ENCODE data around the gene C5.

The C5 gene

DNA sequence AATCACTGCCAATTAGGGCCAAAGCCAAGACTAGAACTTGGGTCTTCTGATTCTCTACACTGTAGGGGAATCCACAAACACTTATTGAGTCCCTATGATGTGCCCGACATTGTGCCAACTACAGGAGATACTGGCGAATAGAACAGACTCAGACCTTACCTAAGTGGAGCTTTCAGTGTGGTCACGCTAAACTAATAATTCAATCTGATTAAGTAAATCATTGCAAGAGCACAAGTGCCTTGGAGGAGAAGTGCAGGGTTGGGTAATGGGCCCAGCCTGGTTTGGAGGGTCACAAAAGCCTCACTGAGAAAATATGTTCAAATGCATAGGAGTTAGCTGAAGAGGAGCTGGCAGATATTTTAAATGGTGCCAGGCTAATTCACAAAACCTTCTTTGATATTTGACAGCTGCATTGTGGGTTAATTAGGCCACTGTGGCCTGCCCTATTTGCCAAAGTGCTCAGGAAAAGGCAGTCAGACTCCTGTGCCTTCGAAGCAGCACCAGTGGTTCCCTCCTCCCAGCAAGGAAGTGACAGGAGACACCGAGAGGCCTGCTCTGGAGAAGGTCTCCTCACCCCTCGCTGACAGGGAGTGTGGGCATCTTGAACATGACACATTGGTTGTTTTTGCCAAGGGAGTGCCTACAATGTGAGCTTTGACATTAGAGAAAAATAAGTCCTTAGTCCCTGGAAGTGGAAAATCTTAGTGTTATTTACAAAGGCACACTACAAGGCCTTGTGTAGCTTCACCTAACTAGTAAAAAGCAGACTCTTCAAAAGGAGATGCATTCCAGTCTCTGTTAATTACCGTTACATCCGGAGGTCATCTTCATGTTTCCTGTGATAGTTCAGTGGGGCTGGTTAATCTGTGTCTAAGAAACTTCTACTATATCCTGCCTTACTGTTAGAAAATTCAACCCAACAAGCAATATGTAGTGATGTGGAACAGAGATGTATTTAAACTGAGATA lies 99.4 kb downstream of the C5 start:
- FAIRE-seq = no peak
- no peak for TF ChIP-seq POLR2AphosphoS5 (IDR thresholded peaks at IDR 0.05; ENCODE audit: low read depth, low read length)
- no peak for TF ChIP-seq TAF1 (IDR thresholded peaks at IDR 0.05; ENCODE audit: low read depth, low read length)
- TF ChIP-seq POLR2A (IDR thresholded peaks at IDR 0.05; ENCODE audit: low read depth, low read length) = no peak
- no peak for TF ChIP-seq PAX5 (IDR thresholded peaks at IDR 0.05; ENCODE audit: insufficient read depth, low read length, severe bottlenecking)
- no peak for TF ChIP-seq SPI1 (IDR thresholded peaks at IDR 0.05; ENCODE audit: low read depth, low read length)
- TF ChIP-seq POU2F2 (IDR thresholded peaks at IDR 0.05; ENCODE audit: low read depth, low read length) = no peak
- no peak for DNase-seq (ENCODE audit: insufficient read length, low spot score)

DNA sequence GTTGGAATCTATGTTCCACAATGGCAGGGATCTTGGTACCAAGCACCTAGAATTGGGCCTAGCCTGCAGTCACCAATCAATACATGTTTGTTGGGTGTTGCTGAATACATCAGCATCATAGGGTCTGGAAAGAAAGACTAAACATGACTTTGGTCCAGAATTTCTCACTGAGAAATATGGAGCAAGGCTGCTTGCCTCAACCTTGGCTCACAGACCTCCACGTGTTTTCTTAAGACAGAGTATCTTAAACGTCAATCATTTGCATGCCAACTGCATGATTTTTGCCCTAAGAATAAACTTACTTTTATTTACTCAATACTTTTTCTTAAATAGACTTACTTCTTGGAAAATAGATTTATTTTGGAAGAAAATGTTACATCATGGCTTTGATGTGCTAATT lies 100.8 kb downstream of the C5 start:
- TF ChIP-seq POLR2A (IDR thresholded peaks at IDR 0.05; ENCODE audit: low read depth, low read length) (no peak), POU2F2 (IDR thresholded peaks at IDR 0.05; ENCODE audit: low read depth, low read length) (no peak), PAX5 (IDR thresholded peaks at IDR 0.05; ENCODE audit: insufficient read depth, low read length, severe bottlenecking) (no peak), TAF1 (IDR thresholded peaks at IDR 0.05; ENCODE audit: low read depth, low read length) (no peak), POLR2AphosphoS5 (IDR thresholded peaks at IDR 0.05; ENCODE audit: low read depth, low read length) (no peak), SPI1 (IDR thresholded peaks at IDR 0.05; ENCODE audit: low read depth, low read length) (no peak)
- DNase-seq (ENCODE audit: insufficient read length, low spot score) (no peak), FAIRE-seq (no peak)

DNA sequence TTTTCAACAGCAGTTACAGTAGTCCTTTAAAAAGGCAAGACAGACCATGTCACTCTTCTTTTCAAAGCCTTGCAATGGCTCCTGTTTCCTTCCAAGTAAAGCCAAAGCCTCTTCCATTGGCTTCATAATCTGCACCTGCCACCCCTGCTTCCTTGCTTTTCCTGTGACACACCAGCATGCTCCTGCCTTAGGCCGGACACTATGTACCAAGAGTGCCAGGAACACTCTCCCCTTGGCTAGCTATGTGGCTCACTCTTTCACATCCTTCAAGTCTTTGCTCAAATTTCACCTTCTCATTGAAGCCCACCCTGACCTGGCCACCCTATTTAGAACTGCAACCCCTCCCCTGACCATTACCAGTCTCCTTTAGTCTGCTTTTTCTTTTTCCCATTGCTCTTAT lies 101.3 kb downstream of the C5 start:
- TF ChIP-seq POLR2AphosphoS5 (IDR thresholded peaks at IDR 0.05; ENCODE audit: low read depth, low read length) (no peak), TAF1 (IDR thresholded peaks at IDR 0.05; ENCODE audit: low read depth, low read length) (no peak), SPI1 (IDR thresholded peaks at IDR 0.05; ENCODE audit: low read depth, low read length) (no peak), POU2F2 (IDR thresholded peaks at IDR 0.05; ENCODE audit: low read depth, low read length) (no peak), POLR2A (IDR thresholded peaks at IDR 0.05; ENCODE audit: low read depth, low read length) (no peak), PAX5 (IDR thresholded peaks at IDR 0.05; ENCODE audit: insufficient read depth, low read length, severe bottlenecking) (no peak)
- no peak for DNase-seq (ENCODE audit: insufficient read length, low spot score)
- no peak for FAIRE-seq

DNA sequence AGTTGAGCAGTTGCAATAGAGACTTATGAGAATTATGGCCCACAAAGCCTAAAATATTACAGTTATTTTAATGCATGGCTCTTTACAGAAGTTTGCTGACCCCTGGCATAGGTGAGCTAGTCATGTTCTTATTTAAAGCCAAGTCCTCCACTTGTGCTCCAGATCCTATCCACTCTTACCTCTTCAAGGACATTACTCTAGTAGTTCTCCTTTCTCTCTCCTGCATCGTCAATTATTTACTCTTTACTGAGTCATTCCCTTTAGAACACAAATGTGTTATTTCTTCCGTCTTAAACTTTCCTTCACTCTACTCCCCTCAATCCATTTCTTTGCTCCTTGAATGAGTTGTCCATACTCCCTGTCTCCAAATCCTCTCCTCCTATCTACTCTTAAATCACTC lies 102.9 kb downstream of the C5 start:
- DNase-seq (ENCODE audit: insufficient read length, low spot score) = no peak

DNA sequence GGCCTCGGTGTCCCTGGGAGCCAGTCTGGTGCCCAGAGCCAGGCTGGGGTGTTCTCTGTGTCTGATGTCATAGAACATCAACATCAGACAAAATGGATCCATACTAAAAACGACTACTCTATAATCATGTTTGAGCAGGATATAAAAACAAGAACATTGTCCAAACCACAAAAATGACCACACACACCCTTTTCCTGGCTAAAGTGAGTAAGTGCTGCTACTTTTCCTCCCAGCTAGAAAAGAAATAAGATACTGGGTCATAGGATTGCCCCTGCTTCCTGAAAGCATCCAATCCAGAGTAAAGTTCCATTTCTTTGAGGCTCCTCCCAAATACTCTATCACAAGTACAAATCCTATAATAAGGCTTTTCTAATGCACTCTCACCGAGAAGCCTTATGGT lies 103.8 kb downstream of the C5 start:
- DNase-seq (ENCODE audit: insufficient read length, low spot score) (no peak), FAIRE-seq (no peak)
- no peak for TF ChIP-seq SPI1 (IDR thresholded peaks at IDR 0.05; ENCODE audit: low read depth, low read length)
- TF ChIP-seq POLR2AphosphoS5 (IDR thresholded peaks at IDR 0.05; ENCODE audit: low read depth, low read length) = no peak

More for the DNA sequence above, 102.9 kb downstream of the C5 start:
- FAIRE-seq = no peak
- no peak for TF ChIP-seq SPI1 (IDR thresholded peaks at IDR 0.05; ENCODE audit: low read depth, low read length)
- no peak for TF ChIP-seq POLR2A (IDR thresholded peaks at IDR 0.05; ENCODE audit: low read depth, low read length)
- no peak for TF ChIP-seq TAF1 (IDR thresholded peaks at IDR 0.05; ENCODE audit: low read depth, low read length)
- no peak for TF ChIP-seq PAX5 (IDR thresholded peaks at IDR 0.05; ENCODE audit: insufficient read depth, low read length, severe bottlenecking)
- TF ChIP-seq POLR2AphosphoS5 (IDR thresholded peaks at IDR 0.05; ENCODE audit: low read depth, low read length) = no peak
- TF ChIP-seq POU2F2 (IDR thresholded peaks at IDR 0.05; ENCODE audit: low read depth, low read length) = no peak

DNA sequence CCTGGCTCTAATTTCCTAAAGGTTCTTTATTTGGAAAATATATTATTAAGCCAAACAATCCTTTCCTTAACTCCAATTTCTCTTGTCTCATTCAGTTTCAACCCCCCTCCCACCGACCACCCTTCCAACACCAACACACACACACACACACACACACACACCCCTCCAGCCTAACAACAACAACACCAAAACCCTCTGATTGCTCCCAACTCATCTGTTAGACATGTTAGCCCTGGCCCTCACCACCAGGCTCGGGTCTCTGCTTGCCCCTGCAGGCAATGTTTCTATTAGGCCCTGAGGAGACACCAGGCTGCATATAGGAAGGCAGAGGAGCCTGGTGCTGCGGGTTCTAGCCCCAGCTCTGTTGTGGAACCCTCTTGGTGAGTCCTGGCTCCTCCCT lies 105.1 kb downstream of the C5 start:
- no peak for DNase-seq (ENCODE audit: insufficient read length, low spot score)
- FAIRE-seq = no peak
- TF ChIP-seq POLR2A (IDR thresholded peaks at IDR 0.05; ENCODE audit: low read depth, low read length) = no peak
- no peak for TF ChIP-seq POLR2AphosphoS5 (IDR thresholded peaks at IDR 0.05; ENCODE audit: low read depth, low read length)
- no peak for TF ChIP-seq SPI1 (IDR thresholded peaks at IDR 0.05; ENCODE audit: low read depth, low read length)
- TF ChIP-seq POU2F2 (IDR thresholded peaks at IDR 0.05; ENCODE audit: low read depth, low read length) = no peak

DNA sequence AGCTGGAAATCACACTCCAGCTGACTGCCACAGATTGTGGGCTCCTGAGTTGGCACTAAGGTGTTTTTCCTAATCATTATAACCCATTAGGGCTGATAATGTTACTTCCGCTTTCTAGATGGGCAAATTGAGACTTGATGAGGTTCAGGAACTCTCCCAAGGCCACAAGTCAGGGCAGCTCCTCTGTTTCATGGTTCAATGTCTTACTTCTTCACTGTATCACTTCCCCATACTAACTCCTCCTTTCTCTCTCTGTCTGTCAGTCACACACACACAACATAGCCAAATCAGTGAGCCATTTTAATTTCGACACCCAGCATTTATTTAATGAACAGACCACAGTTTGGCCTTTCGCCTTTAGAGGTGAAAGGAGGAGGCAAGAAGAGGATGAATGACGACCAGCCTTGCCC lies 105.6 kb downstream of the C5 start:
- FAIRE-seq = peak; percentile 81
- no peak for DNase-seq (ENCODE audit: insufficient read length, low spot score)
- TF ChIP-seq SPI1 (IDR thresholded peaks at IDR 0.05; ENCODE audit: low read depth, low read length) (peak; percentile 96), PAX5 (IDR thresholded peaks at IDR 0.05; ENCODE audit: insufficient read depth, low read length, severe bottlenecking) (peak; percentile 37), TAF1 (IDR thresholded peaks at IDR 0.05; ENCODE audit: low read depth, low read length) (no peak), POU2F2 (IDR thresholded peaks at IDR 0.05; ENCODE audit: low read depth, low read length) (no peak)

DNA sequence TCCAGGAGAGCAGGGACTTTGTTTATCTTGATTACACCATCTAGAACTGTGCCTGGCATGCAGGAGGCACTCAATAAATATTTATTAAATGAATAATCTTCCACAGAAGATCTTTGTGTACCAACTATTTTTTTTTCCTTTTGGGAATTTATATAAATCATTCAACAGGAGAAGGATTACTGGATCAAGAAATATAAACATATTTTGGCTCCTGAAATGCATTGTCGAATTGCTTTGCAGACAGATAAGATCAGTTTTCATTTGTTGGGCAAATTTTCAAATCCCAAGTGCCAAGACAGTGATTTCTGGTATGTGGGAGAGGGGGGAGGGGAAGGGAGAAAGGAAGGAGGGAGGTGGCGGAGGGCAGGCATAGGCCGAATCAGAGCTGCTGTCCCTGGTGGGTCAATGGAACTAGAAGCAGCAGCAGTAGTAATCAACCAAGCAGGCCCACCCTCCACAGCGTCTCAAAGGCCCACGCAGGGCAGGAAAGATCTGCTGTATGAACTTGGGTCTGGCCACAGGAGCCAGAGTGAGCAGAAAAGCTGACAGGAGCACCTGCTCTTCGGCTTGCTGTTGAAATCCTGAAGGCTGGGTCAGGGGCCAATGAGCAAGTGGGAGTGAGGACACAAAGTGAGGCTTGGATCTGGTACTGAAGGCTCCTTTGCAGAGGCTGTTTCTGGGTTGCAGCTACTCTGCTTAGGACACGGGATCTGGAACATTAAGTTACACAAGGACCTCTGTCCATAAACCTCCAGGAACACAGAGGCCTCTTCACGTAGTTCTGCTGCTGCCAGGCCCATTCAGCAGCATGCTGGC lies 107.7 kb downstream of the C5 start:
- DNase-seq (ENCODE audit: insufficient read length, low spot score) (no peak), FAIRE-seq (no peak)
- TF ChIP-seq PAX5 (IDR thresholded peaks at IDR 0.05; ENCODE audit: insufficient read depth, low read length, severe bottlenecking) (no peak), POLR2A (IDR thresholded peaks at IDR 0.05; ENCODE audit: low read depth, low read length) (no peak), POU2F2 (IDR thresholded peaks at IDR 0.05; ENCODE audit: low read depth, low read length) (no peak), SPI1 (IDR thresholded peaks at IDR 0.05; ENCODE audit: low read depth, low read length) (no peak), POLR2AphosphoS5 (IDR thresholded peaks at IDR 0.05; ENCODE audit: low read depth, low read length) (no peak), TAF1 (IDR thresholded peaks at IDR 0.05; ENCODE audit: low read depth, low read length) (no peak)

DNA sequence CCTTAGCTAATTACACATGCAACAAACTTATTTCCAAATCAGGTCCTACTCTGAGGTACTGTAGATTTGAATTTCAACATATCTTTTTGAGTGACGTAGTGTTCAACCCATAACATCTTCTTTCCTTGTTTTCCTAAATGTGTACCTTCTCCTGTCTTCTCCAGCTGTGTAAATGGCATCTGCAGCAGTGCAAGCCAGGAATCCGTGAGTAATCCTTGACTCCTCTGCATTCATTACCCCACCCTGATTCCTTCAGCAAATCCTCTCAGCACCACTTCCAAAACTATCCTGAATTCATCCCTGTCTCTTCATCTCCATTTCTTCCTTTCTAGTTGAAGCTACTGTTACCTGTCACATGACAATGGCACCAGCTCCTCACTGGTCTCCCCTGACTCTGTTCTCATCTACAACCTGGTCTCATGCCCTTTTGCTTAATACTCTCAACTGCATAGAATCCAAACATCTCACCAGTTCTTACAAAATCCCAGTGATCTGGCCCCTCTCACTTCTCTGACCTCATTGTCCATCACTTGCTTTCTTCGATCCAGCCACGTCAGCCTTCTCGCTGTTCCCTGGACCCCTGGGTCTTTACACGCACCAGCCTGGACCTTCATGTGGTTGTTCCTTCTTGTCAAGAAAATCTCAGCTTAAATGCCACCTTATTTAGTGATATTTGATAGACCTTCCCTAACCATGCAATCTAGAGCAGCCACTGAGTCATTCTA lies 108.9 kb downstream of the C5 start:
- DNase-seq (ENCODE audit: insufficient read length, low spot score) = no peak
- TF ChIP-seq PAX5 (IDR thresholded peaks at IDR 0.05; ENCODE audit: insufficient read depth, low read length, severe bottlenecking) (no peak), POU2F2 (IDR thresholded peaks at IDR 0.05; ENCODE audit: low read depth, low read length) (no peak), TAF1 (IDR thresholded peaks at IDR 0.05; ENCODE audit: low read depth, low read length) (no peak), POLR2A (IDR thresholded peaks at IDR 0.05; ENCODE audit: low read depth, low read length) (no peak), POLR2AphosphoS5 (IDR thresholded peaks at IDR 0.05; ENCODE audit: low read depth, low read length) (no peak), SPI1 (IDR thresholded peaks at IDR 0.05; ENCODE audit: low read depth, low read length) (no peak)
- no peak for FAIRE-seq
